ENCODE results near the gene MEGF11.

DNA sequence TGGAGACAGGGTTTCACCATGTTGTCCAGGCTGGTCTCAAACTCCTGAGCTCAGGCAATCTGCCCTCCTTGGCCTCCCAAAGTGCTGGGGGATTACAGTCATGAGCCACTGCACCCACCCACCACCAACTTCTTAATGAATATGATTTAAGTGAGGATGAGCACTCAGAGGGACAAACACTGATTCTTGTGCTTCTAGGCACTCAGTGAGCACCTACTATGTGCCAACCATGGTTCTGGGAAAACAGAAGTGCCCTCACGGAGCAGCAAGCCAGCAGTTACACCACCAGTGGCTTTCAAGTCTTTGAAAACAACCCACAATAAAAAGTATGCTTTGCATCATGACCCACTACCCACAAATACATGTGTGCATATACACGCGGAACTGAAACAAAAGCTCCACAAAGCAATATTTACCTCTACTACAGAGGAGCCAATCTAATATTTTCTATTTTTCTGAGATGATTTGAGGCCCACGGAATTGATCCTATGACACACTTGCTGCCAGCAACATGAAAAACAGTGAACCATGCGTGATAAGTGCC lies 91.9 kb downstream of the MEGF11 start:
- TF ChIP-seq, protein P1, sequence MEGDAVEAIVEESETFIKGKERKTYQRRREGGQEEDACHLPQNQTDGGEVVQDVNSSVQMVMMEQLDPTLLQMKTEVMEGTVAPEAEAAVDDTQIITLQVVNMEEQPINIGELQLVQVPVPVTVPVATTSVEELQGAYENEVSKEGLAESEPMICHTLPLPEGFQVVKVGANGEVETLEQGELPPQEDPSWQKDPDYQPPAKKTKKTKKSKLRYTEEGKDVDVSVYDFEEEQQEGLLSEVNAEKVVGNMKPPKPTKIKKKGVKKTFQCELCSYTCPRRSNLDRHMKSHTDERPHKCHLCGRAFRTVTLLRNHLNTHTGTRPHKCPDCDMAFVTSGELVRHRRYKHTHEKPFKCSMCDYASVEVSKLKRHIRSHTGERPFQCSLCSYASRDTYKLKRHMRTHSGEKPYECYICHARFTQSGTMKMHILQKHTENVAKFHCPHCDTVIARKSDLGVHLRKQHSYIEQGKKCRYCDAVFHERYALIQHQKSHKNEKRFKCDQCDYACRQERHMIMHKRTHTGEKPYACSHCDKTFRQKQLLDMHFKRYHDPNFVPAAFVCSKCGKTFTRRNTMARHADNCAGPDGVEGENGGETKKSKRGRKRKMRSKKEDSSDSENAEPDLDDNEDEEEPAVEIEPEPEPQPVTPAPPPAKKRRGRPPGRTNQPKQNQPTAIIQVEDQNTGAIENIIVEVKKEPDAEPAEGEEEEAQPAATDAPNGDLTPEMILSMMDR (IDR thresholded peaks at IDR 0.05) = no peak
- TF ChIP-seq POLR2A (IDR thresholded peaks at IDR 0.05) (no peak), POLR2AphosphoS5 (IDR thresholded peaks at IDR 0.05) (no peak), EP300 (IDR thresholded peaks at IDR 0.05) (no peak)
